Upper lobe of left lung (tissue), 6 donors: Measurements from ENCODE around the gene FTO. TPM values are rescaled to one million over a fixed set of nuclear protein-coding genes. Genes with fewer than 3 reads are reported as not detected.

Experiments
- ATAC-seq, 2 donors: fragments of 200-7000 bp; cut with Tn5 transposase; one replicate each; pipeline ENCODE4 v1.9.1; 2022; ENCODE audit warnings: mild to moderate bottlenecking in 2 of 2, moderate library complexity in 2 of 2; ENCODE audit not compliant: low FRiP score in 2 of 2
- DNase-seq, 2 donors: peaks; one replicate each; pipeline ENCODE4 v3.0.0-alpha.2; 2019 to 2020
- H3K27ac ChIP-seq, 4 donors: fragments of 200-600 bp; sonication (generic); one replicate each; pipeline ENCODE4 v1.5.1; 2016 to 2019
- H3K27me3 ChIP-seq, 4 donors: fragments of 200-600 bp; sonication (generic); one replicate each; pipeline ENCODE4 v1.5.1; 2017 to 2019
- H3K36me3 ChIP-seq, 4 donors: fragments of 200-600 bp; sonication (generic); one replicate each; pipeline ENCODE4 v1.5.1; 2016 to 2019
- H3K4me1 ChIP-seq, 4 donors: fragments of 200-600 bp; sonication (generic); one replicate each; pipeline ENCODE4 v1.5.1; 2018 to 2019
- H3K4me3 ChIP-seq, 4 donors: fragments of 200-600 bp; sonication (generic); one replicate each; pipeline ENCODE4 v1.5.1; 2017 to 2019; ENCODE audit warnings: mild to moderate bottlenecking in 2 of 4, moderate library complexity in 1 of 4
- H3K9me3 ChIP-seq, 4 donors: fragments of 200-600 bp; sonication (generic); one replicate each; pipeline ENCODE4 v1.5.1; 2018 to 2019
- CTCF ChIP-seq, 6 experiments: fragments of 450-650 bp in 4 of 6; fragments of 200-600 bp in 2 of 6; sonication (generic) in 2 of 6; IDR thresholded peaks; one replicate each; pipeline ENCODE4 v1.5.1; 2016 to 2019; ENCODE audit warnings: antibody characterized with exemption in 6 of 6
- EP300 ChIP-seq, 4 donors: sonication (generic); formaldehyde crosslinking; IDR thresholded peaks; one replicate each; pipeline ENCODE4 v1.5.1; 2017; ENCODE audit warnings: antibody characterized with exemption in 4 of 4, control low read depth in 2 of 4
- POLR2A ChIP-seq, 4 donors: fragments of 450-650 bp; IDR thresholded peaks; one replicate each; pipeline ENCODE4 v1.5.1; 2016 to 2017; ENCODE audit warnings: antibody characterized with exemption in 4 of 4, mild to moderate bottlenecking in 2 of 4
- POLR2AphosphoS5 ChIP-seq, 2 donors: sonication (generic); formaldehyde crosslinking; IDR thresholded peaks; one replicate each; pipeline ENCODE4 v1.5.1; 2017; ENCODE audit warnings: antibody characterized with exemption in 2 of 2
- WGBS, 2 donors: methylation state at CpG; one replicate each; pipeline ENCODE4 v1.1.5; 2017 to 2018; 5-methylcytosine and 5-hydroxymethylcytosine counted together
- total RNA-seq, 6 donors: library from RNA; depleted of rRNA in 4 of 6; stranded (reverse); fragments of >200 nt in 4 of 6; gene quantifications; one replicate each; pipeline versions ENCODE4 v1.1.0 to v1.2.1, GENCODE V29; 2016 to 2021
- donor health status: DM: no; HTN: no; CAD: no; lungs with moderate emphysema.
- donor health status: DM: no; HTN: yes; CAD: no; lungs with severe emphysema.

The FTO gene
- total RNA-seq, 6 donors from 2014 or later = 62.9 to 114 (median 75.4) TPM

- TF ChIP-seq POLR2A (IDR thresholded peaks at IDR 0.05) (no peak), CTCF (IDR thresholded peaks at IDR 0.05) (no peak), POLR2AphosphoS5 (IDR thresholded peaks at IDR 0.05) (no peak), EP300 (IDR thresholded peaks at IDR 0.05) (no peak)
- Histone ChIP-seq H3K36me3 (no peaks in the 10 kb centered on the region), H3K4me3 (no peak overlapping the region), H3K4me1 (no peaks in the 10 kb centered on the region), H3K27ac (no peak overlapping the region), H3K9me3 (no peaks in the 10 kb centered on the region), H3K27me3 (no peaks in the 10 kb centered on the region)
- DNase-seq = no peak
- ATAC-seq = no peak
- 33 to 41% methylated on average over 13 of the region's 13 CpGs for WGBS, 2 donors
Observed at GRCh38 chr16:54143934-54144571, 440.1 kb downstream of the FTO start.

GRCh38 chr16:54144572-54144947 is 440.6 kb downstream of the FTO start:
- no peaks in the 10 kb centered on the region for H3K36me3 ChIP-seq
- no peaks in the 10 kb centered on the region for H3K9me3 ChIP-seq
- DNase-seq (no peak), ATAC-seq (no peak)
- H3K4me3 ChIP-seq = no peak overlapping the region
- H3K4me1 ChIP-seq = no peaks in the 10 kb centered on the region
- no peak for TF ChIP-seq POLR2A (IDR thresholded peaks at IDR 0.05)
- no peak for TF ChIP-seq CTCF (IDR thresholded peaks at IDR 0.05)
- TF ChIP-seq EP300 (IDR thresholded peaks at IDR 0.05) = no peak
- TF ChIP-seq POLR2AphosphoS5 (IDR thresholded peaks at IDR 0.05) = no peak
- 85 to 87% methylated on average over 5 to 7 of the region's 7 CpGs for WGBS, 2 donors
- no peak overlapping the region for H3K27ac ChIP-seq
- no peaks in the 10 kb centered on the region for H3K27me3 ChIP-seq

- Histone ChIP-seq H3K4me1 (no peaks in the 10 kb centered on the region), H3K9me3 (no peaks in the 10 kb centered on the region), H3K36me3 (no peaks in the 10 kb centered on the region), H3K27me3 (no peaks in the 10 kb centered on the region), H3K27ac (no peak overlapping the region), H3K4me3 (no peak overlapping the region)
- 70 to 78% methylated on average over 4 of the region's 4 CpGs for WGBS, 2 donors
- no peak for DNase-seq
- TF ChIP-seq POLR2AphosphoS5 (IDR thresholded peaks at IDR 0.05) (no peak), POLR2A (IDR thresholded peaks at IDR 0.05) (no peak), EP300 (IDR thresholded peaks at IDR 0.05) (no peak), CTCF (IDR thresholded peaks at IDR 0.05) (no peak)
- ATAC-seq = no peak
Observed at GRCh38 chr16:54145881-54146280, 441.9 kb downstream of the FTO start.

GRCh38 chr16:54148974-54149373 is 445.0 kb downstream of the FTO start:
- H3K9me3 ChIP-seq = no peaks in the 10 kb centered on the region
- H3K27ac ChIP-seq = no peak overlapping the region
- ATAC-seq = no peak
- no peak for DNase-seq
- H3K4me1 ChIP-seq = no peaks in the 10 kb centered on the region
- no peaks in the 10 kb centered on the region for H3K36me3 ChIP-seq
- 91 to 93% methylated on average over 4 of the region's 4 CpGs for WGBS, 2 donors
- no peak overlapping the region for H3K4me3 ChIP-seq
- no peaks in the 10 kb centered on the region for H3K27me3 ChIP-seq
- TF ChIP-seq EP300 (IDR thresholded peaks at IDR 0.05) (no peak), POLR2AphosphoS5 (IDR thresholded peaks at IDR 0.05) (no peak), CTCF (IDR thresholded peaks at IDR 0.05) (no peak), POLR2A (IDR thresholded peaks at IDR 0.05) (no peak)

- TF ChIP-seq EP300 (IDR thresholded peaks at IDR 0.05) (no peak), CTCF (IDR thresholded peaks at IDR 0.05) (no peak), POLR2AphosphoS5 (IDR thresholded peaks at IDR 0.05) (no peak), POLR2A (IDR thresholded peaks at IDR 0.05) (no peak)
- H3K27ac ChIP-seq = no peak overlapping the region
- 84 to 92% methylated on average over 12 of the region's 12 CpGs for WGBS, 2 donors
- no peaks in the 10 kb centered on the region for H3K4me1 ChIP-seq
- DNase-seq (peak in 1 of 2 donors; percentile 39), ATAC-seq (no peak)
- H3K9me3 ChIP-seq = no peaks in the 10 kb centered on the region
- no peak overlapping the region for H3K4me3 ChIP-seq
- H3K27me3 ChIP-seq = no peaks in the 10 kb centered on the region
- no peaks in the 10 kb centered on the region for H3K36me3 ChIP-seq
Observed at GRCh38 chr16:54150861-54151260, 446.9 kb downstream of the FTO start.
